Measurements from ENCODE around the gene GPR153. TPM values are rescaled to one million over a fixed set of nuclear protein-coding genes. Genes with fewer than 3 reads are reported as not detected.

Gene GPR153
- total and polyA plus RNA-seq, 4 donors = 0.37 to 5.9 (median 2.7) TPM

DNA sequence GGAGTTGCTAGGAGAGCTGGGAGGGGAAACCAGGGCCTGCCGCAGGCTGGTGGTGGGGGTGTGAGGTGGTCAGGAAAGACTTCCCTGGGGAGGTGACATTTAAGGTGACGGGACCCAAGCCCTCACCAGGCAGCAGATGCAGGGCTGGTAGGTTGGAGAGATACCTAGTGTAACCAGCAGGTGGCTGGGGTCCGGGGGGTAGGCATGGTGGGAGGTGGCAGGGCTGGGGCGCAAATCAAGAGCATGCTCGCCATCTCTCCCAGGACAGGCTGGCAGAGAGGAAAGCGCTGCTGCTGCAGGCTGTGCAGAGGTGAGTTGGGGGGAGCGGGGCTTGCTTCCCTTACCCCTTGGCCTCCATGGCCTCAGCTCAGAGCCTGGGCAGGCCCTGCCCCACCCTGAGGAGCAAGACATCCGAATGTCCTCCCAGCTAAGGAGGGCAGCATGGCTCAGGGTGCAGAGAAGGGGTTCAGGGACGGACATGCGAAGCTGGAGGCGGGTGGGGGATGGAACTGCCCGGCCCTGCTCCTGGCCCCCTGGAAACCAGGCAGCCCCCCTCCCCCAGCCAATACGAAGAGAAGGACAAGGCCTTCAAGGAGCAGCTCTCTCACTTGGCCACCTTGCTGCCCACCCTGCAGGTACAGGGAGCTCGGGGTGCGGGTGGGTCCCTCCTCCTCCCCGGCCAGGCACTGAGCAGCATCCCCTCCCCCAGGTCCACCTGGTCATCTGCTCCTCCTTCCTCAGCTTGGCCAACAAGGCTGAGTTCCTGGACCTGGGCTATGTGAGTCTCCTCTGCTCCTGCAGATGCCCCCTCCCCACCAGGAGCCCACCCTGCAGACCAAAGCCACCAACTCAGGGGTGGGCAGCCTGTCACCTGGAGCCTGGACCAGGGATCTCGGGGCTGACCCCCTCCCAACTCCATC, 51.0 kb downstream of the GPR153 start:
- whole genome bisulfite sequencing = 93% methylated on average over 17 of the region's 17 CpGs
- no peak overlapping the region for H3K4me3 ChIP-seq (ENCODE audit: low read depth in 1 of 3, low read length in 3 of 3)
- no peaks in the 10 kb centered on the region for H3K9me3 ChIP-seq (ENCODE audit: control insufficient read depth in 4 of 4, low read length in 3 of 4)
- no peak overlapping the region for H3K27ac ChIP-seq (ENCODE audit: low read depth in 1 of 2, low read length in 2 of 2)
- H3K4me1 ChIP-seq (ENCODE audit: control insufficient read depth in 4 of 4, insufficient read depth in 4 of 4, low read length in 3 of 4) = peaks cover under 1 to 25% (median 8%) of the 10 kb centered on the region in 4 donors
- TF ChIP-seq HNF4A (conservative IDR thresholded peaks at IDR 0.05) = no peak
- no peak for TF ChIP-seq FOXA2 (IDR thresholded peaks at IDR 0.05)
- TF ChIP-seq SP1 (IDR thresholded peaks at IDR 0.05) = no peak
- TF ChIP-seq, protein P1, sequence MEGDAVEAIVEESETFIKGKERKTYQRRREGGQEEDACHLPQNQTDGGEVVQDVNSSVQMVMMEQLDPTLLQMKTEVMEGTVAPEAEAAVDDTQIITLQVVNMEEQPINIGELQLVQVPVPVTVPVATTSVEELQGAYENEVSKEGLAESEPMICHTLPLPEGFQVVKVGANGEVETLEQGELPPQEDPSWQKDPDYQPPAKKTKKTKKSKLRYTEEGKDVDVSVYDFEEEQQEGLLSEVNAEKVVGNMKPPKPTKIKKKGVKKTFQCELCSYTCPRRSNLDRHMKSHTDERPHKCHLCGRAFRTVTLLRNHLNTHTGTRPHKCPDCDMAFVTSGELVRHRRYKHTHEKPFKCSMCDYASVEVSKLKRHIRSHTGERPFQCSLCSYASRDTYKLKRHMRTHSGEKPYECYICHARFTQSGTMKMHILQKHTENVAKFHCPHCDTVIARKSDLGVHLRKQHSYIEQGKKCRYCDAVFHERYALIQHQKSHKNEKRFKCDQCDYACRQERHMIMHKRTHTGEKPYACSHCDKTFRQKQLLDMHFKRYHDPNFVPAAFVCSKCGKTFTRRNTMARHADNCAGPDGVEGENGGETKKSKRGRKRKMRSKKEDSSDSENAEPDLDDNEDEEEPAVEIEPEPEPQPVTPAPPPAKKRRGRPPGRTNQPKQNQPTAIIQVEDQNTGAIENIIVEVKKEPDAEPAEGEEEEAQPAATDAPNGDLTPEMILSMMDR (IDR thresholded peaks at IDR 0.05; ENCODE audit: low read depth, low read length, missing input control) = no peak
- TF ChIP-seq, protein P2, sequence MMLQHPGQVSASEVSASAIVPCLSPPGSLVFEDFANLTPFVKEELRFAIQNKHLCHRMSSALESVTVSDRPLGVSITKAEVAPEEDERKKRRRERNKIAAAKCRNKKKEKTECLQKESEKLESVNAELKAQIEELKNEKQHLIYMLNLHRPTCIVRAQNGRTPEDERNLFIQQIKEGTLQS (IDR thresholded peaks at IDR 0.05) = no peak
- no peak for TF ChIP-seq HNF4G (IDR thresholded peaks at IDR 0.05)
- TF ChIP-seq FOXA1 (IDR thresholded peaks at IDR 0.05) = no peak
- TF ChIP-seq EGR1 (IDR thresholded peaks at IDR 0.05; ENCODE audit: low read depth in 2 of 2) = no peak
- no peak for TF ChIP-seq GABPA (IDR thresholded peaks at IDR 0.05 in 1 of 2, conservative IDR thresholded peaks at IDR 0.05 in 1 of 2)
- no peaks in the 10 kb centered on the region for H3K27me3 ChIP-seq (ENCODE audit: control insufficient read depth in 4 of 4, insufficient read depth in 4 of 4, low read length in 3 of 4)
- DNase-seq (ENCODE audit: low spot score) = no peak
- H3K36me3 ChIP-seq (ENCODE audit: control insufficient read depth in 4 of 4, insufficient read depth in 3 of 4, low read depth in 1 of 4, low read length in 3 of 4) = peaks cover 0 to 11% (median 7%) of the 10 kb centered on the region in 4 donors
- no peak overlapping the region for H3K9ac ChIP-seq (ENCODE audit: low read depth in 1 of 2, low read length in 2 of 2)

DNA sequence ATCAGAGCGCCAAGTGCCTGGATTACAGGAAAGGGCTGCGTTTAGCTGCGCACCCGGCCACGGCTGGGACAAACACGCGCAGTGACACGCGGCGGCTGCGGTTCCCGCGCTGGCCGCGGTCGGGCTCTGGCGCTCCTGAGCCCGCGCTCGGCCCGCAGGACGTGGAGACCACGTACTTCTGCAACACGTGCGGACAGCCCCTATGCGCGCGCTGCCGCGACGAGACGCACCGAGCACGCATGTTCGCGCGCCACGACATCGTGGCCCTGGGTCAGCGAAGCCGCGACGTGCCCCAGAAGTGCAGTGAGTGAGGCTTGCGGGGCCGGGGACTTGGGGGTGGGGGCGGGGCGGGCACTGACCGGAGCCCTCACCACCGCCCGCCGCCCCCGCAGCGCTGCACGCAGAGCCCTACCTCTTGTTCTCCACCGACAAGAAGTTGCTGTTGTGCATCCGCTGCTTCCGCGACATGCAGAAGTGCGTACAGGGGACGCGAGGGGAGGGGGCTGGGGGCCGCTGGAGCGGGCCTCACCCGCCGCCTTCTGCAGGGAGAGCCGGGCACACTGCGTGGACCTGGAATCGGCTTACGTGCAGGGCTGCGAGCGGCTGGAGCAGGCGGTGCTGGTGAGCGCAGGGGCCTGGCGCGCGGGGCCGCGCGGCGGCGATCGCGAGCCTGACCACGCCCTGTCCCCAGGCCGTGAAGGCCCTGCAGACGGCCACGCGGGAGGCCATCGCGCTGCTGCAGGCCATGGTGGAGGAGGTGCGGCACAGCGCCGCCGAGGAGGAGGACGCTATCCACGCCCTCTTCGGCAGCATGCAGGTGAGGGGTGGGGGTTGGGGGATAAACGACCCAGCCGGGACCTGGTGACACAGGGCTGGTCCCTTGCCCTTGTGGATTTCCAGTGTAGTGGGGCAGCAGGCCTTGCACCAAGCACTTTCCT, 51.9 kb downstream of the GPR153 start:
- H3K4me1 ChIP-seq (ENCODE audit: control insufficient read depth in 4 of 4, insufficient read depth in 4 of 4, low read length in 3 of 4) = peaks cover 3 to 29% (median 12%) of the 10 kb centered on the region in 4 donors
- no peaks in the 10 kb centered on the region for H3K27me3 ChIP-seq (ENCODE audit: control insufficient read depth in 4 of 4, insufficient read depth in 4 of 4, low read length in 3 of 4)
- no peak overlapping the region for H3K27ac ChIP-seq (ENCODE audit: low read depth in 1 of 2, low read length in 2 of 2)
- peaks cover 0 to 11% (median 7%) of the 10 kb centered on the region in 4 donors for H3K36me3 ChIP-seq (ENCODE audit: control insufficient read depth in 4 of 4, insufficient read depth in 3 of 4, low read depth in 1 of 4, low read length in 3 of 4)
- TF ChIP-seq EGR1 (IDR thresholded peaks at IDR 0.05; ENCODE audit: low read depth in 2 of 2) (no peak), SP1 (IDR thresholded peaks at IDR 0.05) (no peak), RAD21 (IDR thresholded peaks at IDR 0.05) (peak in 1 of 2 donors; percentile 16)
- TF ChIP-seq, protein P1 (IDR thresholded peaks at IDR 0.05; ENCODE audit: low read depth, low read length, missing input control) = peak; percentile 47
- DNase-seq (ENCODE audit: low spot score) = no peak
- WGBS = 56% methylated on average over 99 of the region's 99 CpGs
- H3K4me3 ChIP-seq (ENCODE audit: low read depth in 1 of 3, low read length in 3 of 3) = peak overlapping the region in 1 of 3 donors; percentile 20
- no peaks in the 10 kb centered on the region for H3K9me3 ChIP-seq (ENCODE audit: control insufficient read depth in 4 of 4, low read length in 3 of 4)
- H3K9ac ChIP-seq (ENCODE audit: low read depth in 1 of 2, low read length in 2 of 2) = no peak overlapping the region

Measured in liver (tissue), 9 donors.